CD4-positive, alpha-beta T cell treated with Interleukin-6 for 4 hours (primary cell): ENCODE measurements around the gene PRPF8.

Source experiments
- DNase-seq: peaks from one replicate; pipeline ENCODE4 v3.0.0-alpha.2; 2020; ENCODE audit warnings: mixed read lengths

PRPF8 gene

GRCh38 chr17:1624650-1625049 lies 60.0 kb downstream of the PRPF8 start:
- no peak for DNase-seq

GRCh38 chr17:1623057-1623630 lies 61.5 kb downstream of the PRPF8 start:
- no peak for DNase-seq

DNA sequence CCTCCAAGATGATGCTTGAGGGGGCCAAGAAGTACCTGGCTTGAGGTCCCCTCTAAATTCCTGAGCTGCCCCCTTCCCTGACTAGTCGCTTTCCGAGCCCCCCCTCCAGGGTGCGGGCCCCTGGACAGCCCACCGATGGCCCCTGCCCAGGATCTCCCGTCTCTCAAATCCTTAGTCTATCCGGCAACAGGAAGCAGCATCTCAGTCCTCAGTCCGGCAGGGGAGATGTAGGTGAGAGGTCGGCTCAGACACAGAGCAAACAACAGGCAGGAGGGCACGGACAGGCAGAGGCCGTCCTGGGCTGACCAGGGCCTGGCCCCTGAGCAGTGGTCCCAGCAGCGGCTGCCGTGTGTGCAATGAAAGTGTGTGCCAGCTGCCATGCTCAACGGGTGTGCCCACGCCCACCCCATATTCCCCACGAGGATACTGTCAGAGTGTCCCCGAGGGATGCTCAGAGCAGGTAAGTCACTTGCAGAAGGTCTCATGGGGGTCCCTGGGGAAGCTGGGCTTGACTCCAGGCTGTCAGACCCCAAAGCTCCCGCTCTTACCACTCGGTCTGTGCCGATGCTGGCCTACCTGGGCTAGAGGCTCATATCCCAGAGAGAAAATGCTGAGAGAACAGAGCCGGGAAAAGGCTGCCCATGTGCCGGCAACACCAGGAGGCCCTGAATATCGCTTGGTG lies 63.3 kb downstream of the PRPF8 start:
- DNase-seq: no peak

DNA sequence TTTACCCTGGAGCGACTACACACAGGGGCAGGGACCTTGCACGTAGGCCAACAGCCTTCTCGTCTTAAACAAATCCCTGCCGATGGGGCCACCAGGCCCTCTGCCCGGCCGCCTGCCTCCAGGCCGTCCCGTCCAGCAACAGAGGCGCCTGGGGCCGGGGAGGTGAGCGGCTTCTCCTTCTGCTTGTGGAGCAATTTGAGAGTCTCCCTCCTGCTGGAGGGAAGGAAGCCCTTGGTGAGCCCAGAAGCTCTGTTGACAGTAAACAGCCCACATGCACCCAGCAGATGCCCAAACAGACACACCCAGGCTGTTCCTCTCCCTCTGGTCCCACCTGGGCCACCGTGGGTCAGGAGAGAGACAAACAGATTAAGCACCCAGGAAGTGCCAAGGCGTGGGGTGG lies 64.2 kb downstream of the PRPF8 start:
- no peak for DNase-seq

DNA sequence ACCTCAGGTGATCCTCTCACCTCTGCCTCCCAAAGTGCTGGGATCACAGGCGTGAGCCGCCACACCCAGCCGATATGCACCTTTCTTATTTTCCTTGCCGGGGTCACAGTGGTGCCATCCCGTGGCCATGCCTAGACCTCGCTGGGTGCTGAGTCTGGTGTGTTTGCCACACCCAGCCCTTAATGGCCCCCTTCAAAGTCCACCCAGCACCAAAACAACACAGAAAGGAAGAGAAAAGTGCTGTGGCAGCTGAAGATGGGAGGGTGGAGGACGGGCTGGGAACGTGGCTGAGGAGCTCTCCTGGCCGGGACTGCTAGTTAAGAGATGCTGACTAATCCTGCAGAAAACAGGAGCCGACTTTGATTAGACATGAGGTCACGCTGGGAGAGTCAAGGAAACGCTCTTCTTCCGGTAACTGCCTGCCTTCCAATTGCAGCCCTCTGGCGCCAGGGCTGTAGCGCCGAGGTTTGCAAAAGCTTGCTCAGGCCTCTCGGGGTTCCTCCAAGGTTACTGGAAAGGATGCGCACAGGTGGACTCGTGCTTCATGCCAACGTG lies 67.0 kb downstream of the PRPF8 start:
- no peak for DNase-seq

DNA sequence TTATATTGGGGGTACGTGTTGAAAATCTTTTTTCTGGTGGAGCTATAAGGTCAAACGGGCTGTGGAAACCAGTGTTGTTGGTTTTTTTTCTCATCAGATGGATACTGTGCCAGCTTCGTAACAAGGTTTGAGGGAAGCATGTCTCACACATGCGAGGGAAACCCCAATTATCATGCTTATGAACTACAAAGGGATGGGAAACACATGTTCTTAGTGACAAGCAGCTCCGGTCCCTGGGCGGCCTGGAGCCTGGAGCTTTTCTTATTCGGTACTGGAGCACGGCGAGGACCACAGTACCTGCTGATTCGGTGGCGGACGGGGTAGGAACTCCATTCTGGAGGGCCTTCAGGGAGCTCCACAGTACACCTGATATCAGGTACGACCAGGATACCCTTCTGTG lies 68.6 kb downstream of the PRPF8 start:
- no peak for DNase-seq

- DNase-seq: no peak
Measured at GRCh38 chr17:1612400-1612799, 72.3 kb downstream of the PRPF8 start.

DNA sequence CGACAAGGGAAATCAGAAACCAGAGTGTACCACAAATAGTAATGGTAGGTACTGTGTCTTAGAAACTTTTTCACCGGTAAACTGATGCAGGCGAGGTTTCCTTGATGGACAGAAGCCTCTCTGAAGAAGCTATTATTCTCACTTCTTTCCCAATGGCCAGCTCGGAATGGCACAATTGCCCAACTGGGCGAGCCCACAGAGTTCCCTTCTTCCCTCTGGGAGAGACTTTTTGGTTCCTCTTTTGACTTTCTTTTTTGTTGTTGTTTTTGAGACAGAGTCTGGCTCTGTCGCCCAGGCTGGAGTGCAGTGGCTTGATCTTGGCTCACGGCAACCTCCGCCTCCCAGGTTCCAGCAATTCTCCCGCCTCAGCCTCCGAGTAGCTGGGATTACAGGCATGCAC lies 73.0 kb downstream of the PRPF8 start:
- DNase-seq: no peak

DNA sequence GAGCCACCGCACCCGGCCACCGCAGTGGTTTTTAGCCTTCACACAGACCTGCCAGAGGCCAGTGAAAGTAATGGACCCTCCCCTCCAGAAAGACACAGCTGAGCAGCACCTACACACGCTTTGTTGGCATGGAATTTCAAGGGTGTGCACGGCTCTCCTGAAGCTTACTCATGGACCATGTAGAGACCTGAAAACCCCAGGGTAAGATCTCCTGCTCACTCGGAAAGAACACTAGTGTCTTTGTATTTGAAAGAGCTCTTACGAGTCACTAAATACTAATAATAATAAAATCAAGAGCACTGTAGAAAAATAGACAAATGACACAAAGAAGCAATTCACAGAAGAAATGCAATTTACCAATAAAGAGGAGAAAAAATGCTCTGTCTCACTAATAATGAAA lies 76.0 kb downstream of the PRPF8 start:
- no peak for DNase-seq

- no peak for DNase-seq
Measured at GRCh38 chr17:1607971-1608320, 76.7 kb downstream of the PRPF8 start.

DNA sequence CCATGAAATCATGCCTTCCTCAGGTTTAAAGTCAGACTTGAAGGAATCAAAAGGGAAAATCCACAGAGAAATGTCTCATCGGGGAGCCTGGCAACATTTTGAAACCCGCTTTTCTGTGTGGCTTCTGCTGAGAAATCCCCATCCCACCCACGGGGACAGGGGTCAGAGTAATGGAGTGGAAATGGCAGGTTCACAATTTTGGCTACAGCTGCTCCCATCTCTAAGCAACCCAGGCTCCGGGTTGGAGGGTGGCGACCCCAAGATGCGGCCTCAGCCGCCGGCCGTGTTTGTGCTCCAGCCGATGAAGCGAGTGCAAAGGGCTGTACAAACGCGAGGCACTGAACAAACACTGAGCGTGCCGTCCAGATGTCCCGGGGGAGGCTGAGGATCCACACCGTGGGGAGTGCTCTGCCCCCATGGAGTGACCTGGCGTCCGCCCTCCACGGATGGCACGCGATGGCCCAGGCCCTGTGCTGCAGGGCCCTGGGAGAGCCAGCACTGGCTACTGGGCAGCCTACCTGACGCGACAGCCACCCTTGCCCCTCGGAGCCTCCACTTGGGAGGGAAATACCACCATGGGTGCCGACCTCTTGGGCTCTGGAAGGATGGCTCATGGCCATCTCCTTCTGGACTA lies 78.2 kb downstream of the PRPF8 start:
- DNase-seq: no peak

- no peak for DNase-seq
Measured at GRCh38 chr17:1605681-1606351, 78.9 kb downstream of the PRPF8 start.

- no peak for DNase-seq
Measured at GRCh38 chr17:1604831-1605528, 79.7 kb downstream of the PRPF8 start.

- no peak for DNase-seq
Measured at GRCh38 chr17:1601571-1601970, 83.1 kb downstream of the PRPF8 start.
